HG03060 (cell line): ENCODE measurements around the gene HTR2B.
"Not testable (repeated sequence)": the region's sequence is repeated elsewhere in the genome, so short reads cannot be mapped to it uniquely, and the experiment has no call there.

Source experiments
- ATAC-seq: cut with Tn5 transposase; IDR thresholded peaks from one replicate; pipeline ENCODE4 v1.9.1; 2021; ENCODE audit warnings: low read depth, moderate number of reproducible peaks; ENCODE audit not compliant: unreplicated experiment

Gene HTR2B

GRCh38 chr2:231124838-231125568, at the start of gene HTR2B:
Gene HTR2B (minus strand): TSS chr2:231125042. CDS start chr2:231123764, 1,278 bp downstream.
- ATAC-seq = no peak

GRCh38 chr2:231174211-231174651, 49.4 kb upstream of the HTR2B start:
- ATAC-seq = no peak

- no peak for ATAC-seq
These were observed 47.2 kb upstream of the HTR2B start for GRCh38 chr2:231172025-231172424.

- ATAC-seq = no peak
These were observed 45.2 kb upstream of the HTR2B start for GRCh38 chr2:231170055-231170454.

- ATAC-seq = no peak
These were observed 44.6 kb upstream of the HTR2B start for GRCh38 chr2:231169488-231169887.

- no peak for ATAC-seq
These were observed 43.8 kb upstream of the HTR2B start for GRCh38 chr2:231168460-231169139.

- no peak for ATAC-seq
These were observed 43.1 kb upstream of the HTR2B start for GRCh38 chr2:231167745-231168459.

- no peak for ATAC-seq
These were observed 38.7 kb upstream of the HTR2B start for GRCh38 chr2:231163414-231164095.

GRCh38 chr2:231163011-231163410, 38.2 kb upstream of the HTR2B start:
- no peak for ATAC-seq

- ATAC-seq = no peak
These were observed 37.1 kb upstream of the HTR2B start for GRCh38 chr2:231161877-231162329.

- ATAC-seq = no peak
These were observed 36.5 kb upstream of the HTR2B start for GRCh38 chr2:231161252-231161839.

- no peak for ATAC-seq
These were observed 35.9 kb upstream of the HTR2B start for GRCh38 chr2:231160701-231161100.

- no peak for ATAC-seq
These were observed 34.5 kb upstream of the HTR2B start for GRCh38 chr2:231159306-231159705.

- ATAC-seq = no peak
These were observed 28.1 kb upstream of the HTR2B start for GRCh38 chr2:231152800-231153557.

- no peak for ATAC-seq
These were observed 21.8 kb upstream of the HTR2B start for GRCh38 chr2:231146665-231147064.

GRCh38 chr2:231144896-231145295, 20.1 kb upstream of the HTR2B start:
- no peak for ATAC-seq

- not testable (repeated sequence) for ATAC-seq
These were observed 16.0 kb upstream of the HTR2B start for GRCh38 chr2:231140808-231141207.

GRCh38 chr2:231139796-231140195, 15.0 kb upstream of the HTR2B start:
- no peak for ATAC-seq

GRCh38 chr2:231138699-231139098, 13.9 kb upstream of the HTR2B start:
- ATAC-seq = no peak
